ENCODE measurements around the gene SEMA3A.
"Not testable (repeated sequence)": the region's sequence is repeated elsewhere in the genome, so short reads cannot be mapped to it uniquely, and the experiment has no call there.

The SEMA3A gene

DNA sequence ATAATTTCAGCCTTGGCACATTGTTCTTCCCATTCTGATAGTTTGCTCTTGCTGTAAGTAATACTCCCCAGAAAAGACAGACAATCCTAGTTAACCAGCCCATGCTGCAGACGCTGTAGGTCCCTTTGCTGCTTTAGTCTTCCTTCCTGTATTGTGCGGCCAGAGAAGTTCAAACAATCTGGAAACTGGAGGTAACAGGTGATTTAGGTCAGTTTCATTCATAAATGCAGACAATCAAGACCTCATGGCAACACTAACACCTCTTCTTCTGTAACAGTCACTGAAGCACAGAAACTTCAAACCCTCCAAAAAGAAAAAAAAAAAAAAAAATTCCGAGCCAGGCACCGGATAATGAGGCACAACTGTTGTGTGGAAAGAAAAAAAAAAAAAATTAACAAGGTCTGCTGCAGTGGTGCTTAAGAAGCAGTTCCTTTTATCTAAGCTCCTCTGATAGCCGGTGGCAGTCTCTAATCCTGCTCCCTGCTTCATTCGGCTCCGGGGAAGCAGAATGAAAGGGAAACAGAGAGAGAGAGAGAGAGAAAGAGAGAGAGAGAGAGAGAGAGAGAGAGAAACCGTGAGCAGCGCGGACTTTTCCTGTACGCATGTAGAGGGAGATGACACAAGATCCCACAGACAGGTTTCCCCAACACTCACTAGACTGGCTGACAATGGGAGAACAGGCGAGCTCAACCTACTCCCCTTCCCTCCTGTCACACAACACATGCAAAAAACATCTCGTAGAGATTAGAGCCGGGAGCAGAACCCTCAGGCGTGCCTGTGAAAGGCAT, at the start of gene SEMA3A:
Gene SEMA3A, minus strand, starts transcription at position 306 of the 788 bp plus-strand sequence. Its CDS starts 203 bp downstream, at position 103.
- DNase-seq (ENCODE audit: low read depth in 2 of 2) = no peak

- not testable (repeated sequence) for DNase-seq (ENCODE audit: low read depth in 2 of 2)
These were observed 48.4 kb upstream of the SEMA3A start for GRCh38 chr7:84243037-84243436.

DNA sequence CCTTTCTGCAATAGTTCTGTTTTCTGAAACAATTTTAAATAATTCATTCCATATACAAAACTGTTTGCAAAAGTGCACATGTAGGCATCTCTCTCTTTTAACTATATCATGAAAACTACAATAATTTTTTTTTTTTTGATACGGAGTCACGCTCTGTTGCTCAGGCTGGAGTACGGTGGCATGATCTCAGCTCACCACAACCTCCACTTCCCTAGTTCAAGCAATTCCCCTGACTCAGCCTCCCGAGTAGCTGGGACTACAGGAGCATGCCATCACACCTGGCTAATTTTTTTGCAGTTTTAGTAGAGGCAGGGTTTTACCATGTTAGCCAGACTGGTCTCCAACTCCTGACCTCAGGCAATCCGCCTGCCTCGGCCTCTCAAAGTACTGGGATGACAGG, 44.0 kb upstream of the SEMA3A start:
- DNase-seq (ENCODE audit: low read depth in 2 of 2) = no peak

- DNase-seq (ENCODE audit: low read depth in 2 of 2) = no peak
These were observed 43.1 kb upstream of the SEMA3A start for GRCh38 chr7:84237533-84238173.

GRCh38 chr7:84236398-84236797, 41.8 kb upstream of the SEMA3A start:
- no peak for DNase-seq (ENCODE audit: low read depth in 2 of 2)

DNA sequence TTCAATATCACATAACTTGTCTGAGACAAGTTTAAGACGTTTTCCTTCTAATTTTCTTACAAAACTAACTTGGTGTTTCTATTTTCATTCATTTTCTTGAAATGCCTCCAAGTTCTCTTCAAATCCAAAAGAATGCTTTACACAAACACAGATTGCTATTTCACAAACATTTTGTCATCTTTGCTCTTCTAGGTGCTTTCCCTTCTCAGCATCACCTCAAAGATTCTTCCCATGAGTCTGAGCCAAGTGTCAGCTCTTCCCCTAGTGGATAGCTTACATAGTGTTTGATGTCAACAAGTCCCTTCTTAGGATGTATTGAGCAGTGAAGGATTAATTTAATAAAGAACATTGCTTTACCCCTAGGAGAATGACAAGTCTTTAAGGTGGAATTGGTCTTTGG, 38.1 kb upstream of the SEMA3A start:
- no peak for DNase-seq (ENCODE audit: low read depth in 2 of 2)

- no peak for DNase-seq (ENCODE audit: low read depth in 2 of 2)
These were observed 36.6 kb upstream of the SEMA3A start for GRCh38 chr7:84231157-84231556.

DNA sequence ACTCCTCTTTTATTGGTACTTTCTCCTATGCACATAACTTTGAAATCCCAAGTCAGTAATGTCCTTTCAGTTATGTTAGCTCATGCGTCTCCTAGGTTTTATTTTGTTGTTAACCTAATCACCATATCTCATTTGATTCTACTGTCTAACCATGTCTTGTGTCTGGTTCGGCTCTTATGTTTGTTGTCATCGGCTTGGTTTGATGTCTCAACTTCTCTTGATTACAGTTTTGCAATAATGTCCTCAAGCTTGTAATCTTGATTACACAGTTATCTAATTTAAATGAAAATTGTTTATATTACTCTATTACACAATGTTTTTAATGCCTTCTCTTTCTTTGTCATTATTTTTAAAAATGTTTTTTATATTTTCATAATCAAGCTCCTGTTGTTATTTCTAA, 35.9 kb upstream of the SEMA3A start:
- DNase-seq (ENCODE audit: low read depth in 2 of 2) = no peak

GRCh38 chr7:84228526-84228925, 33.9 kb upstream of the SEMA3A start:
- DNase-seq (ENCODE audit: low read depth in 2 of 2) = no peak

DNA sequence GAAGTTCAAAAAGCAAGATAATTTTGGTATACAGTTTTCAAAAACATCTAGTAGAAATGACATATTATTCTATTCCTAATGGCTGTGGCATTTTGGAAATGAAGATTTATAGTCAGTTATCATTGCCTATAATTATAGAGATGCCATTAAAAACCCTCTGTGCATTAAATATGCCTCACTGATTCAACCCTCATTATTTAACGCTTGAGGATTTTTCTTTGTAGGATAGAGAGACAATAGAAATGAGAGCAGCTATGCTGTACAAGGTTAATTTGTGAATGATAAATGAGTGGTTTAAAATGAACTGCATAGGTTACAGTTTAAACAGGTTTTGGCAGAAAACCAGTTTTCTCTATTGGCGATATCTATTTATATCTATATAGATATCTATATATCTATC, 32.2 kb upstream of the SEMA3A start:
- no peak for DNase-seq (ENCODE audit: low read depth in 2 of 2)

GRCh38 chr7:84224505-84224904, 29.9 kb upstream of the SEMA3A start:
- DNase-seq (ENCODE audit: low read depth in 2 of 2) = no peak

DNA sequence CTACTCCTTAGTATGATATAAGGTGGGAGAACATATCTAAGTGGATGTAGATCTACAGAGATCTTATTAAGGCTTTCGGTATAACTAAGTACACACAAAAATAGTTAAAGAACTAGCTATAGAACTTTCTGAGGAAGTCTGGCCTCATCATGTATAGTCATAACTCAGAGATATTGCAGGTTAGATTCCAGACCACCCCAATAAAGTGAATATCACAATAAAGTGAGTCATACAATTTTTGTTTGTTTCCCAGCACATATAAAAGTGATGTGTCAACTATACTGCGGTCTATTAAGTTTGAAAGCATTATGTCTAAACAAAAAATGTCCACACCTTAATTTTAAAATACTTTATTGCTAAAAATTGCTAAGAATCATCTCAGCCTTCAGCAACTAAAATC, 24.7 kb upstream of the SEMA3A start:
- DNase-seq (ENCODE audit: low read depth in 2 of 2) = no peak

DNA sequence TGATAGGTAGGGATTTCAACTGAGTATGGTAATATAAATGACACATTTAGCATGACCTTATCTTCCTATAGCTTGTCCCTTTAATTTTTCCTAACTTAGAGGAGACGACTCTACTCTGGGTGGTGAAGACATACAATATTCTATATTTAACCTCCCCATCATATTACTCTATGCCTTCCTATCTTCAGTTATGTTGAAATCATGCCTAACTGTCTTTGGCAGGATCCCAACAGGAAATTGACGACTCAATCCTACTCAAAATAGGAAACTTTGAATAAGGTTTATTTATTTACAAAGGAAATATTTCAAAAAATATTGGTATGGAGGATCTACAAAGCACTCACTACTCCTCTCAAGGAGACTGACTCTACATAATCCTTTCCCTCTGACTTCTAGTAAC, 24.1 kb upstream of the SEMA3A start:
- DNase-seq (ENCODE audit: low read depth in 2 of 2) = no peak

DNA sequence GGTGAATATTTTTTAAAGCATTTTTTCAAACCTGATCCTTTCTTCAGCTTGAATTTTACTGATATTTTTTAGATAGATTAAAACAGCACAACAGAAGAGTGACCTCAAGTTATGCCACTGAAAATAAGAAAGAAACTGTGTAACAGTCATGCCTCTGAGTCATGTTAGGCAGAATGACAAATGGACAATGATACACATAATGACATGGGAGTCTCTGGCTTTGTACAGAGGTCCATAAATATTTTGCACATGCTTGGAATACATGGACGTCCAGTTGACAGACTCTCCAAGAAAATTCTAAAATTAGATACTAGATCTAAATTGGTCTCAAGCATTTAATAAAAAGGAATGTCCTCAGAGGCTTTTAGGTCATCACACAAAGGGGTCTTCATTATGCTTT, 21.9 kb upstream of the SEMA3A start:
- DNase-seq (ENCODE audit: low read depth in 2 of 2) = no peak

DNA sequence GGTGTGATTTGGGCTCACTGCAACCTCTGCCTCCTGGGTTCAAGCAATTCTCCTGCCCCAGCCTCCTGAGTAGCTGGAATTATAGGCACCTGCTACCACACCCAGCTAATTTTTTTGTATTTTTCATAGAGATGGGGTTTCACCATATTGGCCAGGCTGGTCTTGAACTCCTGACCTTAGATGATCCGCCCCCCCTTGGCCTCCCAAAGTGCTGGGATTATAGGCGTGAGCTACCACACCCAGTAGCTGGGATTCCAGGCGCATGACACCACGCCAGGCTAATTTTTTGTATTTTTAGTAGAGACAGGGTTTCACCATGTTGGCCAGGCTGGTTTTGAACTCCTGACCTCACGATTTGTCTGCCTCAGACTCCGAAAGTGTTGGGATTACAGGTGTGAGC, 20.2 kb upstream of the SEMA3A start:
- DNase-seq (ENCODE audit: low read depth in 2 of 2) = not testable (repeated sequence)

GRCh38 chr7:84210301-84210700, 15.7 kb upstream of the SEMA3A start:
- no peak for DNase-seq (ENCODE audit: low read depth in 2 of 2)

GRCh38 chr7:84209006-84209405, 14.4 kb upstream of the SEMA3A start:
- no peak for DNase-seq (ENCODE audit: low read depth in 2 of 2)

GRCh38 chr7:84207615-84208014, 13.0 kb upstream of the SEMA3A start:
- DNase-seq (ENCODE audit: low read depth in 2 of 2) = no peak

DNA sequence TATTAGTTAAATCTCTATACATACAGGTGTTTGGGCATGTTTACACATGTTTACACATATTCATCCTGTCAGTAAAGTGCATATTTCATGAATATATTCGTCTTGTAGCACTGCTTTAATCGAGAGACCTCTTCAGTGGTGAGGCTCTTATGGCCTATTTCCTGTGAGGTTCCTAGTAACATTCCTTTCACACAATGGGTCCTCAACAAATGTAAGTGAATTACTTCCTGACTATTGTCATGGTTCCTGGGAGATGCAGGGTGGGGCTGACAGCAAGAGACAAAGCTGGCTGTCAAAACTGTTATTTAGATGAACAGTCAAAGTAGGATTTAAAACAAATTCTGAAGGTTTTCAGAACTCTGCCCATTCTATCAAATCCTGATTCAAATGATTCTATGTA, 12.4 kb upstream of the SEMA3A start:
- DNase-seq (ENCODE audit: low read depth in 2 of 2) = no peak

DNA sequence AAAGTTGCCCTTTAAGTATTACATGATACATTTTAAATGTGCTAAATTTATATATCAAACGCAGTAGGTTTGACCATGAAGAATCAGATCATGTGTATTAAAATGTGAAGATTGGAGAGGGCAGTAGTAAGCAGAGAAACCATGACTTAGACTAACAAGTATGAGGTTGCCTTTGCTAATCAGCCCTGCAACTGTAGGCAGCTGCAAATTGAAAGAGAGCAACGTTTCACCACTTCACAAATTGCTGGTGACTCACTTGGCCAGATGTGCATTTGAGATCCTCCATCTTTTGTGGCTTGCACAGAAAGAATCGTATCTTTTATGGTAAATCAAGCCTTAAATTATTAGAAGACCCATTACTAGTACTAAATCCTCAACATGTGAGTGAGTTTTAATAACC, 10.1 kb upstream of the SEMA3A start:
- no peak for DNase-seq (ENCODE audit: low read depth in 2 of 2)

GRCh38 chr7:84202855-84203254, 8.3 kb upstream of the SEMA3A start:
- DNase-seq (ENCODE audit: low read depth in 2 of 2) = no peak

DNA sequence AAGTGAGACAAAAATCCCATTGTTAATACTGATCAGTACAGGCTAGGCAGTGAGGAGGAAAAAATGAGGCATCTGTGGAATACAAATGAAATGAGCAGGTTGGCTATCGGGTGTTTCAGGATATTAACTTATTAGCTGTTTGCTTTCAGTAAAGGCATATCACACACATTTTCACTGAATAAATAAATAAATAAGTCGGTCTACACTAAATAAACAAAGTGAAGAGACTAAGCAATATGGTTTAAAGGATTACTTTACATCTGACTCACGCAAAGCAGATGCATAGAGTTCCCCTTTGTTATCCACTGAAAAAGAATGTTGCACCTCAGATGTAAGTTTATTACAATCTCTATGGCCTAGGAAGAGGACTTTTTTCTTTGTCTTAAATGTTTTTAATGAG, 6.3 kb upstream of the SEMA3A start:
- DNase-seq (ENCODE audit: low read depth in 2 of 2) = no peak

GRCh38 chr7:84199216-84199615, 4.6 kb upstream of the SEMA3A start:
- no peak for DNase-seq (ENCODE audit: low read depth in 2 of 2)

DNA sequence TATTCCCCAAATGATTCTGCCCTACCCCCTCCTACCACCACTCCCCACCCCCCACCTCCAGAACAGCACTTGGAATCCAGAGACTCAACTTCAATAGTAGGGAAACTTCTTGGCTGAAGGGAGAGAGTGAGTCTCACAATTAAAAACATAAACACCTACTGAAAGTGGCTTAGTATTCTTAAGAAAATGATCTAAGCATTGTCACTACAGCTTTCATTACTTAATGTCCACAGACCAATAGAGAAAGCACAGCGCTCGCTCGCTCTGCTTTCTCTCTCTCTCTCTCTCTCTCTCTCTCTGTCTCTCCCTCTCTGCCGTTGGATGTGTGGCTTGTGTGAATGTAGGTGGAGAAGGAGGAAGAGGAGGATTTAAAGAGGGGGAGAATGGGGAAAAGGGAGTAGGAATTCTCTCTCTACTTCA, 1.5 kb upstream of the SEMA3A start:
- DNase-seq (ENCODE audit: low read depth in 2 of 2) = no peak
